HG02571 (cell line): ENCODE measurements around the gene CHCHD5.
"Not testable (repeated sequence)": the region's sequence is repeated elsewhere in the genome, so short reads cannot be mapped to it uniquely, and the experiment has no call there.

Experiments
- ATAC-seq: cut with Tn5 transposase; IDR thresholded peaks from one replicate; pipeline ENCODE4 v1.9.1; 2021; ENCODE audit warnings: mild to moderate bottlenecking, moderate library complexity; ENCODE audit not compliant: unreplicated experiment

The CHCHD5 gene

DNA sequence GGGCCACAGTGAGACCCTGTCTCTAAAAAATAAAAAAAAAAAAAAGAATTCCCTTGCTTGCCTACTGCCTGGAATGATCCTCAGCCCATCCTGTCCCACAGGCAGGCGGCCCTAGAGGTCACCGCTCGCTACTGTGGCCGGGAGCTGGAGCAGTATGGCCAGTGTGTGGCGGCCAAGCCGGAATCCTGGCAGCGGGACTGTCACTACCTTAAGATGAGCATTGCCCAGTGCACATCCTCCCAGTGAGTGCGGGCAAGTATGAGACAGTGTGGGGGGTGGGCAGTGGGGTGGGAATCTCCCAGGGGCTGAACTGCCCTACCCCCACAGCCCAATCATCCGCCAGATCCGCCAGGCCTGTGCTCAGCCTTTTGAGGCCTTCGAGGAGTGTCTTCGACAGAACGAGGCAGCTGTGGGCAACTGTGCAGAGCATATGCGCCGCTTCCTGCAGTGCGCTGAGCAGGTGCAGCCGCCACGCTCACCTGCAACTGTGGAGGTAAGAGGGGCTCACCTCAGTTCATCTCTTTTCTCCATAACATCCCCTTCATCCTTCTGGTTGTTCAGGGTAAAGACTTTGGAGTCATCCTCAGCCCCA, 1.6 kb downstream of the CHCHD5 start:
- no peak for ATAC-seq

DNA sequence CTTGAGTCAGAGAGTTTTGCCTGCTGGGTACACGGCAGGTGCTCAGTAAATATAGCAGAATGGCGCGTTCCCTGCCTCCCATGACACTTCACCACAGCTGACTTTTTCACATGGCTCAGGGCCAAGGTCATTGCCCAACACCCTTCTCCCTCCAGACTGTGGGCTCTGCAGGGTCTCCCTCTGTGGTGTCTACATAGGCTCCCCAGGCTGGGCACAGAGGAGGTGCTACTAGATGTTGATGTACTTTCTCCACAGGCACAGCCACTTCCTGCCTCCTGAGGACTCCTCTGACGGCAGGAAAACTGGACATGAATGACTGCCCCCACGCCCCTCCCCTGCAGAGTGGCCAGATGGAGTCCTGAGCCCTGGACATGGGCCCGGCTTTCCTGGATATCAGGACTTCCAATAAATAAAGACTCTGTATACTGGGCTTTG, 4.2 kb downstream of the CHCHD5 start:
- no peak for ATAC-seq

DNA sequence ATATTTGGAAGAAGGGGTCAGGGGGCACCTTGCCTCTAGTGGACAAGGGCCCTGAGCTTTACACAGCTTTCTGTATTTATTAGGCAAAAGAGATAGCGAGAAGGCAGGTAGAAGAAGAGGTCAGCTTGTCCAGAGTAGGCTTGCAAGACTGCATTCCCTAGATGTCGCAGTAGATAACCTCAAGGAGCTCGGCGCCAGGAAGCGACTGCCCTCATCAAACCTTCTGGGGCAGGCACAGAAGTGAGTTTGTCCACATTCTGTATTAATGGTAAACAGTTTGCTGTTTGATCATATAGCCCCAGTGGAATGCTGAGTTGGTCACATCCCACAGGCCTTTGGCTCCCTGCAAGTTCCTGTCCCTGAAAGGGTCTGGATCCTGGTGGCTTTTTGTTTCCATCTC, 7.0 kb downstream of the CHCHD5 start:
- no peak for ATAC-seq

DNA sequence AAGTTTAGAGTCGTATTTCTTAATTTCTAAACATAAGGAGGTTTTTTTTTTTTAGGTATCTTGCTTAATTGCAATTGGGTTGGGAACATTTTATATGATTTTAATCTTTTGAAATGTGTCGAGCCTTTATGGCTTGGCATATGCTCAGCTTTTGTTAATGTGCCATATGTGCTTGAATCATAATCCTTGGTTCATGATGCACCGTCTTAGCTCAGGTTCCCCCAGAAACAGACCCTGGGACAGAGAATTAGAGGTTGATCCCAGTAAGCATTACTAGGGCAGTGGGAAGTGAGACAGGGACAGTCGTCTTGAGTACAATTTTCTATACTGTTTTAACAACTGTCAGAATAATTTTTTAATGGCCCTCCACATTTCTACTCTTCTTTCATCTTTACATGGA, 9.3 kb downstream of the CHCHD5 start:
- ATAC-seq, result no peak

DNA sequence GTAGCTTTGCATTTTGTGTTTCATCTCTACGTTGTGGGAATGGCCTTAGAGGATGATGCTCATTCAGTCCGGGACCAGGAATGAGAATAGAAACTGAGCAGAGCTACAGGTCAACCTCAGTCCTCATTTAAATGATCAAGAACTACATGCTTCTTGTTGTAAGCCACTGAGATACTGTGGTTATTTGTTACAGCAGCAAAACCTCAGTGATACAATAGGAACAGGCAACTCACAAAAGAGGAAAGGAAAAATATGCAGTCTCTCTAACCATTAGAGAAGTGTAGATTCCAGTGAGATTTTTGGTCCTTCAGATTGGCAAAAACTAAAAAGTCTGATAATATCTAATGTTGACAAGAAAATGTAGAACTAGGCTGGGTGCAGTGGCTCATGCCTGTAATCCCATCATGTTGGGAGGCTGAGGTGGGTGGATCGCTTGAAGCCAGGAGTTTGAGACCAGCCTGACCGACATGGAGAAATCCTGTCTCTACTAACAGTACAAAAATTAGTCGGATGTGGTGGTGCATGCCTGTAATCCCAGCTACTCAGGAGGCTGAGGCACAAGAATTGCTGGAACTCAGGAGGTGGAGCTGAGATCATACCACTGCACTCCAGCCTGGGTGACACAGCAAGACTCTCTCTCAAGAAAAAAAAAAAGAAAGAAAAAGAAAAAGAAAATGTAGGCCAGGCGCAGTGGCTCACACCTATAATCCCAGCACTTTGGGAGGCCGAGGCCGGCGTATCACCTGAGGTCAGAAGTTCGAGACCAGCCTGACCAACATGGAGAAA, 13.3 kb downstream of the CHCHD5 start:
- ATAC-seq, result no peak

DNA sequence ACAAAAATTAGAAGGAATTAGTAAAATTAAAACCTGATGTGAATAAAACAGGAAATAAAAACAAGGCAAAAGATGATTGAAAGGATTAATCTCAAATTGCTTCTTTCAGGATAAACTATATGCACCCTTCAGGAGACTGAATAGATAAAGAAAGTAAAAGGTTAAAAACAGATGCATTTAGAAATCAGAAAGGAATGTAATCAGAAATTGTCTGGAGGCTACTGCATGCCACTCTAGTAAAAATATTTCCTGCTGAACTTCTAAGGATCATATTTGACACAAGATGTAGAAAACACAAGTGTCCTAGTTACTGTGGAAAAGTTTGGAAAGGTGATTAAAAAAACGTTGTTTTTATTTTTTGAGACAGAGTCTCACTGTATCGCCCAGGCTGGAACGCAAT, 16.2 kb downstream of the CHCHD5 start:
- no peak for ATAC-seq

DNA sequence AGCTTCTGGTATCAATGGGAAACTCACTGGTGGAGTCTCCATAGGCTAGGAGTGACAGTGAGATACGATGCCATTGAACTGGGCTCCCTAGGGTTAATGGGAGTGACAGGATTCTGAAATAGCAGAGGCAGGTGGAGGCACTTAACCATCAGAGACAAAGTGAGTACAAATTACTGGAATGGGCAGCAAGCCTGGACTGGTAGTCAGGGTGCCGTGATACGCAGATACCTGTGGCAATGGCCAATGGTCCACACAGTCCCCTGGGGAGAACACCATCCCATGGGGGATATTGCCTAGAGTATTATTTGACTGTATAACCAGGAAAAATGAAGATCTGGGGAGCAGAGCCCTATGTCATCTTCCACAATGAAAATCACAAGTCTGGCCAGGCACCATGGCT, 17.3 kb downstream of the CHCHD5 start:
- no peak for ATAC-seq

DNA sequence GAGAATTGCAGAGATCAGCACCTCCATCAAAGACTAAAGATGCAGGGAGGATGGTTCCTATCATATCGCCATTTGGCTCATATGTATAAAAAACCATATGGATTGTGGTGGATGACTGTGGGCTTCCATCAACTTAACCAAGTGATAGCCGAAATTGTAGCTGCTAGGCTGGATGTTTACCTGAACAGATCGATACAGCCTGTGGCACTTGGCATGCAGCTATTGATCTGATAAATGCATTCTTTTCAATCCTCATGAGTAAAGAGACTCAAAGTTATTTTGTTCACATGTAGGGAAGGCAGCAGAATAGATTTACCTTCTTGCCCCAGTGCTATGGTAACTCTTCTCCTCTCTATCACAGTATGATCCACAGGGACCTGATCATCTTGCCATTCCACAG, 18.5 kb downstream of the CHCHD5 start:
- ATAC-seq, result no peak

DNA sequence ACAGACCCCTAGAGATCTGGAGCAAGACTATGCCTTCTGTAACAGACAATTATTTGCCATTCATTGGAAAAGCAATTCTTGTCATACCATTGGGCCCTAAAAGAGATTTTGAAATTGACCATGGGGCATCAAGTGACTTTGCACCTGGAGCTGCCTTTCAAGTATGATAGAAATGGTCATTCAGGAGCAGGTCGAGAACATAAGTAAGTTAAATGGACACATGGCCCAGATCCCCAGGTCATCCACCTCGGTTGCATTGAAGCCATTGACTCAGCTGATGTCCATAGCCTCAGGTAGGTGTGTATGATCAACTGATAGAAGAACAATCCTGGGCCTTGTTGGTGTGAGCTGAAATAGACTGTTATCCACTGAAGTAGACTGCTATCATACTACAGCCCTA, 19.3 kb downstream of the CHCHD5 start:
- ATAC-seq, result no peak

DNA sequence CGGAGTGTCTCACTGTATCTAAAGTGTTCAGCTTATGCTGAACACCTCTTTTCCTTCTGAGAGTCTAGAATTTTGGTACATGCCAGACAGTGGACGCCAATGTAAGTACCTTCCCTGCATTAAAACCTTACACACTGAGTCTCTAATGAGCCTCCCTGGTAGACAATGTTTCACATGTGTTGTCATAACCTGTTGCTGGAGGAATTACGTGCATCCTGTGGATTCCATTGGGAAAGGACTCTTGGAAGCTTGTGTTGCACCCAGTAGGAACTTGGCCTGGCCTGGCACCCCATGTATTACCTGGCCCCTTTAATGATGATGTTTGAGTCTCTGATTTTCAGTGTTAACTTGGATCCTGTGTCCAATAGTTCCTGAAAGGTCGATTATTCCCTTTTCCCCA, 20.5 kb downstream of the CHCHD5 start:
- no peak for ATAC-seq

DNA sequence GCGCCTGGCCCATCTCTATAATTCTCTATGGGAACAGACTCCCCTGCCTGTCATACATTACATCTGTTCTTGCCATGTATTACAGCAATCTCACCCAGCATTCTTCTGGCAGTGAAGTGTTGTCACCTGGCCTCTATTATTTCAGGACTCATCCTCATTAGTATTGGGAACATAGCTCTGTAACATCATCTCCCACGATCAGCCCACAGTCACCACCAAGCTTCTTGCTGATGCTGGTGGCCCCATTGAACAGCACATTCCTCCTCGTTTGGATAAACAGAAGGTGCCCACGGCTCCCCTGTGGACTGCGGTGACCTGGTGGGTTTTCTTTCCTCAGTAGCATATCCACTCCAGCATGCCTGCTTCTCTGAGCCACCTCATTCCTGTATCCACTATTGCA, 21.5 kb downstream of the CHCHD5 start:
- ATAC-seq, result no peak

DNA sequence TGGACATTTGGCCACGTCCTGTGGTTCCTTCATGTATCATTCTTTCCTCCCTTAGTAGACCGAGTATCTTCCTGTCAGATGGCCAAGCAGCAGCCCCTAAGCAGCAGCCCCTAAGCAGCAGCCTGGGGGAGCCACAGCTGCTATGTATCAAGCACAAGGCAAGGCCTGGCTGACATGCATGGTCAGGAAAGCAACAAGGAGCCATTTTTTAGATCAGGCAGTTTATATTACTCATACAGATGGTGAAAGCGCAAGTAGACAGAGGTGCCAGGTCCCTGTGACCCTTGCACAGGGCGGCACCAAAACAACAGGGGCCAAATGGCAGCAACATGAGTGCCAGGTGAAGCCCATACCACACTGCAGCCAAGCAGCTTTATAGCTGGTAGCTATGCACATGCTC, 22.1 kb downstream of the CHCHD5 start:
- ATAC-seq, result no peak

DNA sequence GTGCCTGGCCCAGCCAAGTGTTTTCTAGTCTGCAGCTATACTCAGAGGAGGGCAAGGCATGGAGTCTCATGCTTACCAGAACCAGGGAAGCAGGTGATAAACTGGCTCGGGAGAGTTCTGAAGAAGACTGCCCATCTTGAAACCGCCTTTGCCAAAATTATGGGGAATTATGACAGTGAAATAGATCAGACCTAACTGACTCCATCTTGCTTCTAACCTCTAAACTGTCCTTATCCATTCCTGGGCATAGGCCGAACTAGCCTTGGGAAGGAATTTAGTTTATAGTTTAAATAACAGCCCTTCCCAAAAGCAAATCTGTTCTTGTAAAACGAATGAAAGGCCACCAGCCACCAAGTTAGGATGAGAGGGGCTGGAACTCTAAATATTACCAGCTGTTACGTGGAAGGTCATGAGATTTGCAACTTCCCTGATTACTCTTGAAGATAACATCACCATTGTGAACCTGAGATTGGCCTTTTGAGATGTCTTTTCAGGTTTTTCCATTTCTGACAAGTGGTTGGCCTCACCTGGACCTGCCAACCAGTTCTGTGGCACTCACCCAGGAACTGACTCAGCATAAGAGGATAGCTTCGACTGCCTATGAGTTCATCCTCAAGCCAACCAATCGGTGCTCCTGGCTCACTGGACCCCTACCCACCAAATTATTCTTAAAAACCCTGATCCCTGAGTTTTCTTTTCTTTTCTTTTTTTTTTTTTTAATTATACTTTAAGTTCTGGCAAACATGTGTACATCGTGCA, 23.4 kb downstream of the CHCHD5 start:
- ATAC-seq, result no peak

DNA sequence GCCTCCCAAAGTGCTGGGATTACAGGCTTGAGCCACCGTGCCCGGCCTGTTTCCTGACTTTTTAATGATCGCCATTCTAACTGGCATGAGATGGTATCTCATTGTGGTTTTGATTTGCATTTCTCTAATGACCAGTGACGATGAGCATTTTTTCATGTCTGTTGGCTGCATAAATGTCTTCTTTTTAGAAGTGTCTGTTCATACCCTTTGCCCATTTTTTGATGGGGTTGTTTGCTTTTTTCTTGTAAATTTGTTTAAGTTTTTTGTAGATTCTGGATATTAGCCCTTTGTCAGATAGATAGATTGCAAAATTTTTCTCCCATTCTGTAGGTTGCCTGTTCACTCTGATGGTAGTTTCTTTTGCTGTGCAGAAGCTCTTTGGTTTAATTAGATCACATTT, 24.9 kb downstream of the CHCHD5 start:
- ATAC-seq, result not testable (repeated sequence)

DNA sequence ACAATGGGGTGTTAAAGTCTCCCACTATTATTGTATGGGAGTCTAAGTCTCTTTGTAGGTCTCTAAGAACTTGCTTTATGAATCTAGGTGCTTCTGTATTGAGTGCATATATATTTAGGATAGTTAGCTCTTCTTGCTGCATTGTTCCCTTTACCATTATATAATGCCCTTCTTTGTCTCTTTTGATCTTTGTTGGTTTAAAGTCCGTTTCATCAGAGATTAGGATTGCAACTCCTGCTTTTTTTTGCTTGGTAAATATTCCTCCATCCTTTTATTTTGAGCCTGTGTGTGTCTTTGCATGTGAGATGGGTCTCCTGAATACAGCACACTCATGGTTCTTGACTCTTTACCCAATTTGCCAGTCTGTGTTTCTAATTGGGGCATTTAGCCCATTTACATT, 27.9 kb downstream of the CHCHD5 start:
- not testable (repeated sequence) for ATAC-seq

DNA sequence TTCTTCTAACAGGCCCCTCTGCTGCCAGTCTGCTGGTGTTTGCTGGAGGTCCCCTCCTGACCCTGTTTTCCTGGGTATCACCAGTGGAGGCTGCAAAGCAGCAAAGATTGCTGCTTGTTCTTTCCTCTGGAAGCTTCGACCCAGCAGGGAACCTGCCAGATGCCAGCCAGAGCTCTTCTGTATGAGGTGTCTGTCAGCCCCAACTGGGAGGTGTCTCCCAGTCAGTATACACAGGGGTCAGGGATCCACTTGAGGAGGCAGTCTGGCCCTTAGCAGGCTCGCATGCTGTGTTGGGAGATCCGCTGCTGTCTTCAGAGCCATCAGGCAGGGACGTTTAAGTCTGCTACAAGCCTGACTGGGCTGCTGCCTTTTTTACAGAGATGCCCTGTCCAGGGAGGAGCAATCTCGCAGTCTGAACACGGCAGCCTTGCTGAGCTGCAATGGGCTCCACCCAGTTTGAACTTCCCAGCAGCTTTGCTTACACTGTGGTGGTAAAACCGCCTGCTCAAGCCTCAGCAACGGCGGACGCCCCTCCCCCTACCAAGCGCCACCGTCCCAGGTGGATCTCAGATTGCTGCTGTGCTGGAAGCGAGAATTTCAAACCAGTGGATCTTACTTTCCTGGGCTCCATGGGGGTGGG, 29.9 kb downstream of the CHCHD5 start:
- ATAC-seq, result no peak

DNA sequence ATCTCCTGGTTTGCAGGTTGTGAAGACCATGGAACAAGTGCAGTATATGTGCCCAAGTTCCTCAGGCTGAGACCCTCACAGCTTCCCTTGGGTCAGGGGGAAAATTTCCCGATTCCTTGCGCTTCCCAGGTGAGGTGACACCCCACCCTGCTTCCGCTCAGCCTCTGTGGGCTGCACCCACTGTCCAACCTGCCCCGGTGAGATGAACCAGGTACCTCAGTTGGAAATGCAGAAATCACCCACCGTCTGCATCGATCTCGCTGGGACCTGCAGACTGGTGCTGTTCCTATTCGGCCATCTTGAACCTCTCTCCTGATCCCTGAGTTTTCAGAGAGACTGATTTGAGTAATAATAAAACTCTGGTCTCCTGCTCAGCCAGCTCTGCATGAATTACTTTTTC, 30.6 kb downstream of the CHCHD5 start:
- ATAC-seq, result no peak

DNA sequence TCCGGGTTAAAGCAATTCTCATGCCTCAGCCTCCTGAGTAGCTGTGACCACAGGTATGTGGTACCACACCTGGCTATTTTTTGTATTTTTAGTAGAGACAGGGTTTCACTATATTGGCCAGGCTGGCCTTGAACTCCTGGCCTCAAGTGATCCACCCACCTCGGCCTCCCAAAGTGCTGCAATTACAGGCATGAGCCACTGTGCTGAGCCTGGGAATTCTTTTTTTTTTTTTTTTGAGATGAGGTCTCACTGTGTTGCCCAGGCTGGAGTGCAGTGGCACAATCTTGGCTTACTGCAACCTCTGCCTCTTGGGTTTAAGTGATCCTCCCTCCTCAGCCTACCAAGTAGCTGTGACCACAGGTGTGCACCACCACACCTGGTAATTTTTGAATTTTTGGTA, 31.4 kb downstream of the CHCHD5 start:
- ATAC-seq, result not testable (repeated sequence)

DNA sequence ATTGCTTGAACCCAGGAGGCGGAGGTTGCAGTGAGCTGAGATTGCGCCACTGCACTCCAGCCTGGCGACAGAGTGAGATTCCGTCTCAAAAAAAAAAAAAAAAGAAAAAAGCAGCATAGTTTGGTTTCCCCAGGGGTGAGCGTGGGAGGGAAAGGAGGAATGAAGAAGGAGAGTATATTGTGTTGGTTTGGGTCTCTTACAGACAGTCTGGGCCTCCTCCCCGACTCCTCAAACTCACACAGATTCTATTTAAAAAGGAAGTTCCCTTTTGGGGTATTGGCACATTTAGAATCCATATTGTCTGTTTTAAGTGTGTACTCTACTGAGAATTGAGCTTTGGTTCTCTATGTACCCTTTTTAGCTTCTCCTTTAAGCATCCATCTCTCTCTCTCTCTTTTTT, 34.0 kb downstream of the CHCHD5 start:
- ATAC-seq, result no peak

DNA sequence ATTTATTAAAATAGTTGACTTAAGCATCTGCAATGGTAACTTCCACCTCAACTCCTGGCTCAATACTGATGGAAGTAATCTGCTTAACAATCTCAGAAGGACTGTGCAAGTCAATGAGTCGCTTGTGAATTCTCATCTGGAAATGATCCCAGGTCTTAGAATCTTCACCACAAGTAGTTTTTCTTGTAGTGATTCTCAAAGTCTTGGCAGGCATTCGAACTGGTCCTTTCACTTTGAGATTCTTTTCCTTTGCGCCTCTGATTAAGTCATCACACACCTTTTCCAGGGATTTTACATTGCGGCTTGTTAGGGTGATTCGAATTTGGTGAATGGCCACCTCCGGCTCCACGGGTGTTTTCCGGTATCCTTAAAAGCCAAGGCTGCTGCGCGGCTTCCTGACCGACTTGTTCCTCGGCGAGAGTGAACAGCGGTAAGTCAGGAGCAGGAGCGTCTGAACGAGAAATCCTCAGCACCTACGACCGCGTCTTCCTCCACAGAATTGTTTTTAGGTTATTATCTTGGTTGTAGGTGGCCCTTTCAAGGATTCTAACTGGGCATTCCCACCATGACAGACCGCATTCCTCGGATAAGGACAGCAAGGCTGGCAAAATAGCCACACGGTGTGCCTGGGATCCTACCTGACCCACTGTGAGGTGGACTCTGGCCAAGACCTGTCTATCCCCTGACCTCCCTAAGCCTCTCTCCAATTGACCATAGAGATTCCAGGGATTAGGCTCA, 37.5 kb downstream of the CHCHD5 start:
- ATAC-seq, result no peak

DNA sequence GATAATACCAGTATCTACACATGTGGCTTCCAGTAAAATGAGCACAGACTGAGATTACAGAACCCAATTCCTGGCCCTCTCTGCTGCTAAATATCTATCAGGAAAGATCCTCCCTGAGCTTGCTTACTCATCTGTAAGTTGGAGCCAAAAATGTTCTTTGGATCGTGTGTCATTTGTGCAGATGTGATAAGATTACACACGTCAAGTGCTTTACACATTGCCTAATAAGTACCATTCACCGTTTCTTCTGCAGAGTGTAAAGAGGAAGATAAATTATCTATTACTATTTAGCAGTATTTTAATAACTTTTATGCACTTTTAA, 38.1 kb downstream of the CHCHD5 start:
- no peak for ATAC-seq
